ENCODE measurements around the gene SLC10A3.

Gene SLC10A3

GRCh38 chrX:154441984-154442707 lies 48.3 kb downstream of the SLC10A3 start:
- DNase-seq (ENCODE audit: low read depth in 3 of 3, low spot score in 1 of 3): no peak

GRCh38 chrX:154441564-154441963 lies 48.9 kb downstream of the SLC10A3 start:
- DNase-seq (ENCODE audit: low read depth in 3 of 3, low spot score in 1 of 3): no peak

GRCh38 chrX:154440623-154441357 lies 49.6 kb downstream of the SLC10A3 start:
- no peak for DNase-seq (ENCODE audit: low read depth in 3 of 3, low spot score in 1 of 3)

DNA sequence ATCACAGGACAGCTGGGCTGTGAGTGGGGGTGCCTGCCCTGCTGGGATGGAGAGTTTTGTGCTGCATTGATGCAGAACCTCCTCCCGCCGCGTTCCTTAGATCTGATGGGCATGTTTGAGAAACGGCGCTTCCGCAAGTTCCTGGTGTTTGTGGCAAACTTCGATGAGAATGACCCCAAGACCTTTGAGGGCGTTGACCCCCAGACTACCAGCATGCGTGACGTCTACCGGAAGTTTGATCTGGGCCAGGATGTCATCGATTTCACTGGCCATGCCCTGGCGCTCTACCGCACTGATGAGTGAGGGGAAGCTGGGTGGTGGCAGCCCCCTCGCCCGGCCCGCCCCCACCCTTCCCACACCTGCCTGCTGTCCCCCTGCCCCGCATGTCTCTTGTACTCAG lies 50.6 kb downstream of the SLC10A3 start:
- no peak for DNase-seq (ENCODE audit: low read depth in 3 of 3, low spot score in 1 of 3)

GRCh38 chrX:154437971-154438893 lies 52.2 kb downstream of the SLC10A3 start:
- no peak for DNase-seq (ENCODE audit: low read depth in 3 of 3, low spot score in 1 of 3)

All from stimulated activated CD4-positive, alpha-beta T cell treated with anti-CD3 and anti-CD28 coated beads, TNF-alpha, amount 100 ng/mL, for 1 hour (primary cell).